Mucosa of stomach (tissue), 1 donor: ENCODE results near the gene ABLIM1.
A peak's percentile ranks its signal among the peaks of the same experiment; 100 is the strongest.

Experiments
- H3K27me3 ChIP-seq: one replicate; pipeline ENCODE4 v1.7.0; 2013; ENCODE audit warnings: mild to moderate bottlenecking, low read length; ENCODE audit not compliant: control insufficient read depth, insufficient read depth
- H3K36me3 ChIP-seq: one replicate; pipeline ENCODE4 v1.7.0; 2013; ENCODE audit warnings: low read length; ENCODE audit not compliant: control insufficient read depth, insufficient read depth
- H3K4me1 ChIP-seq: one replicate; pipeline ENCODE4 v1.7.0; 2013; ENCODE audit warnings: mild to moderate bottlenecking, low read length; ENCODE audit not compliant: control insufficient read depth, insufficient read depth
- H3K4me3 ChIP-seq: one replicate; pipeline ENCODE4 v1.7.0; 2013; ENCODE audit warnings: low read length
- H3K9ac ChIP-seq: one replicate; pipeline ENCODE4 v1.7.0; 2013; ENCODE audit warnings: mild to moderate bottlenecking, low read length, moderate library complexity
- H3K9me3 ChIP-seq: one replicate; pipeline ENCODE4 v1.7.0; 2013; ENCODE audit warnings: mild to moderate bottlenecking, low read length, moderate library complexity; ENCODE audit not compliant: control insufficient read depth
- donor health status: Pancreatic carcinoma.

The ABLIM1 gene

DNA sequence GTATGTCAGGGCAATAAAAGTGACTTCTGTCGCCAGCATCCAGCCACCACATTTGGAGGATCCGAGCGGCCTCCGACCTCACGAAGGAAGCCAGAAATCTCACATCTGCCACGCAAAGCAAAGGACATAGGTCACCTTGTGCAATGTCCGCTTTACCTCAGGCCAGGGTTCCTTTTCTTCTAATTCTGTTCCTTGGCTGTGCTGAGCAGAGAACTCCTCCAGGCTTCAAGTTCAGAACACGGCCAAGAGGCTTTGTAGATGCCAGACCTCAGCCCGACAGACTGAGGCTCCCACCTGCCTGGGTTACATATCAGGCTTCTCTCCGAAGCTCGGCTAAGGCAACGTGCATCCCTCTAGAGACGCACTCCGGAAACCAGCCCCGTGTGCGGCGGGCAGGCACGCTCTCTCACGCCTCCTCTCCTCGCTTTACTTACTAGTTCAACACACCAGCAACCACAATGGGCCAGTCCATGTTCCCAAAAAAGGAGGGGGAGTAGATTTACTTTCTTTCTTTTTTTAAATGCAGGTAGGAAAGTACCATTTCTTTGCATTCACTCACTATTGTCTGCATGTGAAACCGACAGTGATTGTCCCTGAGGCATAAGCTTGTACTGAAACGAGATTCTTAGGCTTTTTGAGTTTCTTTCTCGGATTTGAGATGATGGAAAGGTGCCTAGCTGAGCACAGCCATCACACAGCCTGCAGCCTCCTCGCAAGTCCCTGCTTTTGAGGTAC lies 131.4 kb downstream of the ABLIM1 start:
- Histone ChIP-seq H3K9ac (peak overlapping the region; percentile 86), H3K36me3 (peaks cover 5% of the 10 kb centered on the region), H3K4me3 (peak overlapping the region; percentile 56), H3K27me3 (no peaks in the 10 kb centered on the region), H3K4me1 (peaks cover 28% of the 10 kb centered on the region), H3K9me3 (no peaks in the 10 kb centered on the region)

DNA sequence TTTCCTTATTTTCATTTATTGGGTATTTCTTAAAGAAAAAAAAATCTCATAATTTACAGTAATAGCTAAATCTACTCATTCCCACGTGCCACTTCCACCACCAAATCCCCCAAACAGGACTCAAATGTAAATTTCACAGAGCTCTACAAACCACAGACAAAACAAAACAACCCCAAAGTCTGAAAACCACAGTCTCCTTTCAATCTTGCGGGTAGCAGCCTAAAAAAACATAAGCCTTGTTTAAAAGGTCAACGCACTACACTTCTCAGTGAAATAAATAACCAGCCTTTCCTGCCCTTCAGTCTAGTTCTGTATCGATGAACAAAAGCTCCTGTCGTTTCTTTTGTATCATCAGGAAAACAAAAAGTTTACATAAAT lies 132.0 kb downstream of the ABLIM1 start:
- Histone ChIP-seq H3K4me1 (peaks cover 33% of the 10 kb centered on the region), H3K4me3 (peak overlapping the region; percentile 56), H3K9ac (peak overlapping the region; percentile 86), H3K27me3 (no peaks in the 10 kb centered on the region), H3K36me3 (peaks cover 5% of the 10 kb centered on the region), H3K9me3 (no peaks in the 10 kb centered on the region)

DNA sequence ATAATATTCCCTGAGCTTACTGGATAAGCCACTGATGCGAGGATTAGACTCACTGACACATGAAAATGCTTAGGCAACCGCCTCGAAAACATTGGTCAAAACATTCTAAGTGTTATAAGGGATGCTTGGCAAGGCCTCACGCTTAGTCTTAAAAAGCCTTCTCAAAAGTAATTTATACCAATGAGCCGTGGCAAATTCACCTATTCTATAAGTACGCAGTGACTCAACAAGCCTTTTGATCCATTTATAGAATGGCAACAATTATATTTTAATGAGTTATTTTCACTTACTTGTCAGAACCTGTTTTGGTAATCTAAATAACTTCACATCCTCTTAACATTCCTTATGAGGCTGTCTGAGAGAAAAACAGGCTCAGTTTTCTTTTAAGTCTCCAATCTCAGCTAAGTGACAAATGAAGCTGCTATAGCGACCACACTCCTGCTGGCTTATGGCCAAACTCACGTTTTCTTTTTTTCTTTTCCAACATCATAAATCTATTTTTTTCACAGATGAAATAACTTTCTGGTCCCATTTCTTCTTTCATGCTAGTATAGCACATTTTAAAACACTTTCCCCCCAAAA lies 132.6 kb downstream of the ABLIM1 start:
- H3K9ac ChIP-seq: peak overlapping the region; percentile 86
- H3K4me3 ChIP-seq: peak overlapping the region; percentile 56
- H3K4me1 ChIP-seq: peaks cover 39% of the 10 kb centered on the region
- no peaks in the 10 kb centered on the region for H3K9me3 ChIP-seq
- peaks cover 5% of the 10 kb centered on the region for H3K36me3 ChIP-seq
- no peaks in the 10 kb centered on the region for H3K27me3 ChIP-seq

DNA sequence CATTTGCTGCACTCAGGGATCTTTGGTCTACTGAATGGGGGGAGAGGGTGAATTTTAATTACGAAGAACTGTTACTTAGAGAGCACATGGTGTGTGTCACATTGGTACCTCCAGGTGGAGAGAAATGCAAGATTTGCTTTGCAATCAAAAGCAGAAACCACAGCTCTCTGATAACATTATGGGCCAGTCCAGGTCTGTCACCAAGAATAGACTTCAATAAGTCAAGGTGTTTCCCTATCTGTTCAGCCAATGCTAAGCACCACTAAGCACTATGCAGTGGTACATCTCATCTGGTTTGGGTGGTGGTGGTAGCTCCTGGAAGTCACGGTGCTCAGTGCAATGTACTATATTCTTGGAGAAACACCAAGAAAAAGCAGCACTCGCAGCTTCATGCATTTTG lies 134.2 kb downstream of the ABLIM1 start:
- Histone ChIP-seq H3K9me3 (no peaks in the 10 kb centered on the region), H3K36me3 (peaks cover 5% of the 10 kb centered on the region), H3K4me1 (peaks cover 55% of the 10 kb centered on the region), H3K4me3 (peak overlapping the region; percentile 56), H3K9ac (peak overlapping the region; percentile 86), H3K27me3 (no peaks in the 10 kb centered on the region)

DNA sequence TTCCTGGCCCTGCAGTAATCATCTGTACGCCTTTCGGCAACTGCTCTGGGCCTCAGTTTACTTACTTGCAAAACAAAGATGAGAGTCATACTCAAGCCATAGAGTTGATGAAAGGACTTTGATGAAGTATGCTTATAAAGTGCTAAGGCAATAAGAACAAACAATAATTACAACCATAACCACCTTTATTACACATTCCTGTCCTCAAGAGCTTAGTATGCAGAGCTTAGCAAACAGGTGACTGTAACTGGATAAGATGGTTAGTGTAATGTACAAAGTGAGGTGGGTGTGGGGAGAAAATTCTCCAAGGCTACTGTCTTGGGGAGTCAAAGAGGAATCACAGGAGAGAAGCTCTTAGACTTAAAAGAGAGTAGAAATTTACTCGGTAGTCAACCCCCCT lies 136.8 kb downstream of the ABLIM1 start:
- Histone ChIP-seq H3K4me3 (no peak overlapping the region), H3K9ac (peak overlapping the region; percentile 86), H3K4me1 (peaks cover 71% of the 10 kb centered on the region)

DNA sequence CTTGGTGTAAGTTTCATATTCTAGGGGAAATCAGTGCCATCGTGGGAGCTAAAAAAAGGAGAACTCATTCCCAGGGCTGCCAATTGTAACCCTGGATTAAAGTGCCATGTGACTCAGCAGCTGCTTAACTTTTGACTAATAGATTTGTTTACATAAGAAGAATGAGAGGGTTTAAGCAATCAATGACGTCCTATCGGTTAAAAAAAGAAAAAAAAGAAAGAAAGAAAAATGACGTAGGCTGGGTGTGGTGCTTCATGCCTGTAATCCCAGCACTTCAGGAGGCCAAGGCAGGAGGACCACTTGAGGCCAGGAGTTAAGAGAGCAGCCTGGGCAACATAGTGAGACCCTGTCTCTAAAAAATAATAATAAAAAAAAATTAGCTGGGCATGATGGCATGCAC lies 137.6 kb downstream of the ABLIM1 start:
- peak overlapping the region; percentile 16 for H3K4me3 ChIP-seq
- H3K36me3 ChIP-seq: peaks cover 5% of the 10 kb centered on the region
- H3K27me3 ChIP-seq: no peaks in the 10 kb centered on the region
- H3K4me1 ChIP-seq: peaks cover 79% of the 10 kb centered on the region
- H3K9me3 ChIP-seq: no peaks in the 10 kb centered on the region
- peak overlapping the region; percentile 86 for H3K9ac ChIP-seq

More for the DNA sequence above, 136.8 kb downstream of the ABLIM1 start:
- Histone ChIP-seq H3K36me3 (peaks cover 5% of the 10 kb centered on the region), H3K9me3 (no peaks in the 10 kb centered on the region), H3K27me3 (no peaks in the 10 kb centered on the region)

DNA sequence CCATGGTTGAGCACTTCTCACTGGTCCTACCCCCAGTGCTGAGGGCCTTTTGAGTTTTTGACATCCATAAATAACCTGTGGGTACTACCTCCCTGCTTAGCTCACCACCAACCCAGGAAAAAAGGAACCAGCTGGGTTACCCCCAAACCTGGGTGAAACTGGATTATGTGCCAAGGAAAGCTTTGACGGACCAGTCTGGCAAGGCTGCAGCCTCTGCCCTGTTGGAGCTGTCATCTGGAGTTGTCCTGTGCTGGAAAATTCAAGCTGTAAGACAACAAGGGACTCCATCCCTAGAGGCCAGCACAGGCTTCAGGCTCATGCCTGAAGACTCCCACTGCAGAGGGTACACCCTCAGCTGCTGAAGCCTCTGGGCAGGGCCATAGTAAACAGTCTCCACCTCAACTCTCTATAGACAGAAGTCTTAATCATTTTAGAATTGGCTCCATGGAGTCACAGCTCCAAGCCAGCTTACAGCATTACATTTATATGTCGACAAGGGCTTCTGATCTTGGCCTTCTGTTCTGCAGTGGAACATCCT lies 138.2 kb downstream of the ABLIM1 start:
- Histone ChIP-seq H3K36me3 (peaks cover 1% of the 10 kb centered on the region), H3K4me1 (peaks cover 85% of the 10 kb centered on the region), H3K9me3 (no peaks in the 10 kb centered on the region), H3K4me3 (peak overlapping the region; percentile 16), H3K9ac (peak overlapping the region; percentile 86), H3K27me3 (no peaks in the 10 kb centered on the region)

DNA sequence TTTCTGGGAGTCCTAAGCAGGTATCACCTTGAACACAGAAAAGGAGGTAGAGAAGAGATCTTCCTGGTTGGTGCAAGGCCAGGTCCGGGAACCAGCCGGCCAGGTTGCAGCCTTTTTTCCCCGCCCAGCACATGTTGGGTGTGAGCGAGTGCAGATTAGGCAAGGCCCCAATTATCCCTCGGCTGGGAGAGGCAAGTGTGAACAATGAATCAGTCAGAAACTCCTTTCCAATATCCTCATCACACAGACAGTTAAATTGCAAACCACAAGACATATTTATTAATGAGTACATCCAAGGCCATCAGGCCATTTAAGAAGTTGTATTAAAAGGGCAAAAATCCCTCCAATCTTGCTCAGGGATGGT lies 138.8 kb downstream of the ABLIM1 start:
- Histone ChIP-seq H3K27me3 (no peaks in the 10 kb centered on the region), H3K9me3 (no peaks in the 10 kb centered on the region), H3K4me3 (peak overlapping the region; percentile 16), H3K9ac (peak overlapping the region; percentile 86), H3K4me1 (peaks cover 91% of the 10 kb centered on the region), H3K36me3 (no peaks in the 10 kb centered on the region)

DNA sequence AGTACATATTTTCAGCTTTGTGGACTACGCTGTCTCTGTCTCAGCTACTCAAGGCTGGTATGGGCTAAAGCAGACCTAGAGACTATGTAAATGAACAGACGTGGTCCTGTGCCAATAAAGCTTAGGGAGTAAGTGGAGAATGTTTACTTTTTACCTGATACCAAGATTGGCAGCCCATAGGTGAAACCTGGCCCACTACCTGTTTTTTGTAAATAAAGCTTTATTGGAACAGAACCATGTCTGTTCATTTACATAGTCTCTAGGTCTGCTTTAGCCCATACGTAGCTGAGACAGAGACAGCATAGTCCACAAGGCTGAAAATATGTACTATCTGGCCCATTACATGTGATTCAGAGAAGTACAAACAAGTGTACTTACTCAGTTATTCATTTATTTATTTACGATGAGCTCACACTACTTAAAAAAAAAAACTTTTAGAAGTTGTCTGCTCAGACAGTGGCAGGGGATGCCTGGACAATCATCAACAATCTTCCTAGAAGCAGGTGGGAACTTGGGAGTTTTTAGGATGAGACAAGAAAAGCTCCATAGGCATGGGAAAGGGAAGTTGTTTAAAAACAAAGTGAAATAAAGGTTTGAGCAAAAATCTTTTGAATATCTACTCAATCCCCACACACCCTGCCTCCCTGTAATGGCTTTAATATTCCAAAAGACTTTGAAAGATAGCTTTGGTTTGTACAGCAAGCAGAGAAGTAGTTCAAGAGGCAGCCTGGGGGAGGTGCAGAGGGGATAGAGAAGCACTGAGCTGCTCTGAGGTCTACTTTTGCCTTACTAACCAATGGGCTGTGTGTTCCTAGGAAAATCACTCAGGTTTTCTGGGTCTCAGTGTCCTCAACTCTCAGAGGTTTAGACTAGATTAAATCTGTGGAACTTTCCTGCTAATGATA lies 139.4 kb downstream of the ABLIM1 start:
- Histone ChIP-seq H3K4me3 (no peak overlapping the region), H3K27me3 (no peaks in the 10 kb centered on the region), H3K9me3 (no peaks in the 10 kb centered on the region), H3K9ac (peak overlapping the region; percentile 86), H3K4me1 (peaks cover 92% of the 10 kb centered on the region), H3K36me3 (no peaks in the 10 kb centered on the region)

DNA sequence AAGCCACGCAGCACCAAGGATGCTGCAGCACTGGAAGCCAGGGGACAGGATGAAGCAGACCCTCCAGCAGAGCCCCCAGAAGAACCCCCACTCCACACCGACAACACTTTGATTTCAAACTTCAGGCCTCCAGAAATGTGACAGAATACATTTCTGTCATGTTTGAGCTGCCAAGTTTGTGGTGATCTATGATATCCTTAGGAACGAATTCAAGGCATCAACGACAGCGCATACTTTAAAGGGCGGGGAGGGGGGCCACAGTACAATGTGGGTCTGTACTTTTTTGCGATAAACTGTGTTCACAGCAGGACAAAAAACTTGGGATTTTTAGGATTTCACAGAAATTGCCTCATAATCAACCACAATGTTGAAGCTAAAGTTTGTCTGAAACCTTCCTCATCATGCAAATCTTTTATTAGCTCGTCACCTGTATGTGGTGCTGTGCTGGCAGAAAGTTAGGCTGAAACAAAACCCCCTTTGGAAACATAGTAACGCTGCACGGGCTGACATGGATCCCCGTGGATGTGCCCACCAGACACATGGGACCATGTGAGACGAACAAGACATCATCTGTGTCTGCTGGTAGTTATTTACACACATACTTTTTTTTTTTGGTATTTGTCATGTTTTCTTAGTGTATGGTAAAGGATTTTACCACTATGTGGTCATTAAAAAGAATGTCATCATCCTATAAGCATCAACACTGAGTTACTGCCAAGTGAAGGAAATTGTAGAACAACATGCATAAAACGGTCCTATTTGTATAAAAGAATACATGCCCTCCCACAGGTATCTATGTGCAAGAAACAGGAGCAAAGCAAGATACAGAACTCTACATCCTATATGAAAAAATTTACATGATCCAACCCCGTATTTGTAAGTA lies 140.5 kb downstream of the ABLIM1 start:
- H3K9me3 ChIP-seq: no peaks in the 10 kb centered on the region
- no peaks in the 10 kb centered on the region for H3K27me3 ChIP-seq
- H3K36me3 ChIP-seq: no peaks in the 10 kb centered on the region
- H3K9ac ChIP-seq: no peak overlapping the region
- peaks cover 90% of the 10 kb centered on the region for H3K4me1 ChIP-seq
- no peak overlapping the region for H3K4me3 ChIP-seq

DNA sequence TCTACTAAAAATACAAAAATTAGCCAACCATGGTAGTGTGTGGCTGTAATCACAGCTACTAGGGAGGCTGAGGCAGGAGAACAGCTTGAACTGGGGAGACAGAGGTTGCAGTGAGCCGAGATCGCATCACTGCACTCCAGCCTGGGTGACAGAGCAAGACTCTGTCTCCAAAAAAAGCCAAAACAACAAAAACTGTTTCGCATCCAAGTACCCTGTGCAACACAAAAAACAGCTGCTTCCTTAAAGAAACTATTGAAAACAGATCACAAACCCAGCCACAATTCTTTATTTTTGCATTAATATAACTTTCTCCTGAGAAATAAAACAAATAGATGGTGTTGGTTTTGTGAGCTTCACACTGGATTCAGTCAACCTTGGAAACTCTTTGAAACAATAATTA lies 141.7 kb downstream of the ABLIM1 start:
- Histone ChIP-seq H3K27me3 (no peaks in the 10 kb centered on the region), H3K4me1 (peaks cover 85% of the 10 kb centered on the region), H3K9me3 (no peaks in the 10 kb centered on the region), H3K4me3 (no peak overlapping the region), H3K36me3 (no peaks in the 10 kb centered on the region), H3K9ac (peak overlapping the region; percentile 72)
